ENCODE results near the gene DENND4A. TPM values are rescaled to one million over a fixed set of nuclear protein-coding genes. Genes with fewer than 3 reads are reported as not detected.

The DENND4A gene
- total RNA-seq, 1 experiment from 2014 or later: 13.2 TPM

DNA sequence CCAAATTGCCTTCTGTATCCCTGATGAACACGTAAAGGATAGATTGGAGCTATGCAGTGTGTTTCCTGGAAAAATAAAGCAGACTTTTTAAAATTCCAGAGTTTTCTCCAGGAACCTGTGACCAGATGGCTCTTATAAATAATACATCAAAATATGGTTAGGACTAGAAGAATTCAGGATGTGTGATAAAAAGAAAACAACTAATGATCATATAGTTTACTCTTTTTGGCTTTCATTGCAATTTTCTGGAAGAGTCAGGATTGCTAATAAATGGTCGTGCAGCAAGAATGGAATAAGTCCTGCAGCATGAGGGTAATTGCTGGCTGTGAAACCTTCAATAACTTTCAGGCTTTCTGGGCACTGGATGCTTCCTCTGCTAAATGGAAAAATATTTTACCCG is 30.2 kb upstream of the DENND4A start:
- Histone ChIP-seq H3K4me3 (ENCODE audit: low read depth, low read length, poor library complexity, severe bottlenecking) (no peak overlapping the region), H3K4me1 (ENCODE audit: insufficient read depth, low read length, poor library complexity, severe bottlenecking) (no peaks in the 10 kb centered on the region), H3K27me3 (replicated peaks; ENCODE audit: insufficient read depth, low read depth, low read length, poor library complexity) (no peaks in the 10 kb centered on the region), H3K9me3 (ENCODE audit: low read depth, low read length, poor library complexity, severe bottlenecking) (no peaks in the 10 kb centered on the region), H3K27ac (ENCODE audit: low read depth, low read length, poor library complexity, severe bottlenecking) (no peak overlapping the region), H3K36me3 (ENCODE audit: insufficient read depth, low read length, poor library complexity, severe bottlenecking) (no peaks in the 10 kb centered on the region)
- no peak for DNase-seq (ENCODE audit: low spot score)
- intact Hi-C loops (cut with micrococcal nuclease; ENCODE audit: unreplicated experiment): no loop called here
- ChIA-PET POLR2A (ENCODE audit: low non-redundant PET) (no interaction called here), CTCF (no interaction called here)
- TF ChIP-seq, protein P1, sequence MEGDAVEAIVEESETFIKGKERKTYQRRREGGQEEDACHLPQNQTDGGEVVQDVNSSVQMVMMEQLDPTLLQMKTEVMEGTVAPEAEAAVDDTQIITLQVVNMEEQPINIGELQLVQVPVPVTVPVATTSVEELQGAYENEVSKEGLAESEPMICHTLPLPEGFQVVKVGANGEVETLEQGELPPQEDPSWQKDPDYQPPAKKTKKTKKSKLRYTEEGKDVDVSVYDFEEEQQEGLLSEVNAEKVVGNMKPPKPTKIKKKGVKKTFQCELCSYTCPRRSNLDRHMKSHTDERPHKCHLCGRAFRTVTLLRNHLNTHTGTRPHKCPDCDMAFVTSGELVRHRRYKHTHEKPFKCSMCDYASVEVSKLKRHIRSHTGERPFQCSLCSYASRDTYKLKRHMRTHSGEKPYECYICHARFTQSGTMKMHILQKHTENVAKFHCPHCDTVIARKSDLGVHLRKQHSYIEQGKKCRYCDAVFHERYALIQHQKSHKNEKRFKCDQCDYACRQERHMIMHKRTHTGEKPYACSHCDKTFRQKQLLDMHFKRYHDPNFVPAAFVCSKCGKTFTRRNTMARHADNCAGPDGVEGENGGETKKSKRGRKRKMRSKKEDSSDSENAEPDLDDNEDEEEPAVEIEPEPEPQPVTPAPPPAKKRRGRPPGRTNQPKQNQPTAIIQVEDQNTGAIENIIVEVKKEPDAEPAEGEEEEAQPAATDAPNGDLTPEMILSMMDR (conservative IDR thresholded peaks at IDR 0.05; ENCODE audit: low read depth, low read length): no peak
- no peak for TF ChIP-seq EZH2 (IDR thresholded peaks at IDR 0.05; ENCODE audit: borderline replicate concordance, low read depth, low read length, poor library complexity, severe bottlenecking)
- no TSS peak for BruUV-seq (replicated peaks)

DNA sequence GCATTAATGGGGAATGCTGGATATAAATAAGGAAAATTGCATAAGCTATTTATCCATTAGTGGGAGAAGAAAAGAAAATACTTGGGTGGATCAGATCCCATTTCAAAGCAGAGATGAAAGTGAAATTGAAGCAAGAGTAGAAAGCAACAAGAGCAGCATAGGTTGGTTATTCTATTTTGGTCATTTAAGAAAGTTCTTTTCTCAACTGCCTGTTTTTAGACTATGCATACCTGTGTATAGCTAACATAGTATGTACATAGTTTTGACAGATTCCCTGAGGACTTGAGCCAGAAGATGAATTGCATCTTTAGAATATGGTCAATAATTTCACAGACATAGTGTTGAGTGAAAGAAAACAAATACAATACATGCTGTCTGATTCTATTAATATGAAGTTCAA is 29.0 kb upstream of the DENND4A start:
- Histone ChIP-seq H3K4me1 (ENCODE audit: insufficient read depth, low read length, poor library complexity, severe bottlenecking) (no peaks in the 10 kb centered on the region), H3K27me3 (replicated peaks; ENCODE audit: insufficient read depth, low read depth, low read length, poor library complexity) (no peaks in the 10 kb centered on the region), H3K9me3 (ENCODE audit: low read depth, low read length, poor library complexity, severe bottlenecking) (no peaks in the 10 kb centered on the region), H3K36me3 (ENCODE audit: insufficient read depth, low read length, poor library complexity, severe bottlenecking) (no peaks in the 10 kb centered on the region), H3K4me3 (ENCODE audit: low read depth, low read length, poor library complexity, severe bottlenecking) (no peak overlapping the region), H3K27ac (ENCODE audit: low read depth, low read length, poor library complexity, severe bottlenecking) (no peak overlapping the region)
- CTCF ChIA-PET: no interaction called here
- intact Hi-C loops (cut with micrococcal nuclease; ENCODE audit: unreplicated experiment): no loop called here
- POLR2A ChIA-PET (ENCODE audit: low non-redundant PET): interaction anchor here (0.7 kb wide), 1 partner anchor 194 kb away, joined by 4 read pairs; no protein-coding TSS in a partner anchor
- TF ChIP-seq EZH2 (IDR thresholded peaks at IDR 0.05; ENCODE audit: borderline replicate concordance, low read depth, low read length, poor library complexity, severe bottlenecking): no peak
- TF ChIP-seq, protein P1 (conservative IDR thresholded peaks at IDR 0.05; ENCODE audit: low read depth, low read length): no peak
- BruUV-seq (replicated peaks): no TSS peak
- no peak for DNase-seq (ENCODE audit: low spot score)

DNA sequence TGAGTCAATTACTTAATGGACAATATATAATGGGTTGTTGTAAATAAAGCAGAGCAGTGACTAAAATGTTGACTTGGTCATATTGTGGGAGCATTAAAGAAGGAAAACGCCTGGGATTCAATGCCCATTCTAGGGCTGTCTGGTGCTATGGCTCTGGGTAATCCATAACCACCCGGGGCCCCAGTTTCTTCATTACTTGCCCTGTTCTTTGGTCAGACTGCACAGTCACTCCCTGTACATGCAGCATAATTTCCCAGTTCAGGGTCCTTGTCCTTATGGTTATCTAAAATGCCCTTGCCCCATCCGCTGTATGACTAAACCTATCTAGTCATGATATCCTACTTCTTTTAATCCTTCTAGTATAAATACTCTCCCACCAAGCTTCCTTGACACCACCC is 27.5 kb upstream of the DENND4A start:
- DNase-seq (ENCODE audit: low spot score): no peak
- POLR2A ChIA-PET (ENCODE audit: low non-redundant PET): interaction anchor here (0.5 kb wide), 1 partner anchor 571 kb away, joined by 5 read pairs; no protein-coding TSS in a partner anchor
- intact Hi-C loops (cut with micrococcal nuclease; ENCODE audit: unreplicated experiment): no loop called here

More for the DNA sequence above, 27.5 kb upstream of the DENND4A start:
- no peaks in the 10 kb centered on the region for H3K27me3 ChIP-seq (replicated peaks; ENCODE audit: insufficient read depth, low read depth, low read length, poor library complexity)
- H3K4me1 ChIP-seq (ENCODE audit: insufficient read depth, low read length, poor library complexity, severe bottlenecking): no peaks in the 10 kb centered on the region
- TF ChIP-seq, protein P1 (conservative IDR thresholded peaks at IDR 0.05; ENCODE audit: low read depth, low read length): no peak
- no peak for TF ChIP-seq EZH2 (IDR thresholded peaks at IDR 0.05; ENCODE audit: borderline replicate concordance, low read depth, low read length, poor library complexity, severe bottlenecking)
- H3K4me3 ChIP-seq (ENCODE audit: low read depth, low read length, poor library complexity, severe bottlenecking): no peak overlapping the region
- H3K27ac ChIP-seq (ENCODE audit: low read depth, low read length, poor library complexity, severe bottlenecking): no peak overlapping the region
- H3K36me3 ChIP-seq (ENCODE audit: insufficient read depth, low read length, poor library complexity, severe bottlenecking): no peaks in the 10 kb centered on the region
- BruUV-seq (replicated peaks): no TSS peak
- no peaks in the 10 kb centered on the region for H3K9me3 ChIP-seq (ENCODE audit: low read depth, low read length, poor library complexity, severe bottlenecking)
- CTCF ChIA-PET: no interaction called here

All from A673 (cell line).